Endothelial cell (in vitro differentiated cells): Measurements from ENCODE around the gene INPP5B. TPM values are rescaled to one million over a fixed set of nuclear protein-coding genes. Genes with fewer than 3 reads are reported as not detected.
A peak's percentile ranks its signal among the peaks of the same experiment; 100 is the strongest.

Source experiments
- DNase-seq: peaks from one replicate; pipeline ENCODE4 v3.0.0; 2021; ENCODE audit warnings: low spot score
- H3K27ac Mint-ChIP-seq: one replicate; pipeline ENCODE4 v1.8.0; 2021; ENCODE audit warnings: mixed read lengths, inconsistent platforms; ENCODE audit not compliant: unreplicated experiment
- H3K27me3 Mint-ChIP-seq: one replicate; pipeline ENCODE4 v1.8.0; 2021; ENCODE audit warnings: mild to moderate bottlenecking, moderate library complexity, mixed read lengths, inconsistent platforms; ENCODE audit not compliant: unreplicated experiment
- H3K36me3 Mint-ChIP-seq: one replicate; pipeline ENCODE4 v1.8.0; 2021; ENCODE audit warnings: mild to moderate bottlenecking, low read depth, mixed read lengths, inconsistent platforms; ENCODE audit not compliant: unreplicated experiment
- H3K4me1 Mint-ChIP-seq: one replicate; pipeline ENCODE4 v1.8.0; 2021; ENCODE audit warnings: mild to moderate bottlenecking, mixed read lengths, inconsistent platforms; ENCODE audit not compliant: unreplicated experiment
- H3K4me3 Mint-ChIP-seq: one replicate; pipeline ENCODE4 v1.8.0; 2021; ENCODE audit warnings: mild to moderate bottlenecking, mixed read lengths, inconsistent platforms; ENCODE audit not compliant: unreplicated experiment
- H3K9me3 Mint-ChIP-seq: one replicate; pipeline ENCODE4 v1.8.0; 2021; ENCODE audit warnings: mixed read lengths, inconsistent platforms; ENCODE audit not compliant: unreplicated experiment
- CTCF ChIP-seq: fragments of 200-600 bp; sonication (generic); IDR thresholded peaks from one replicate; pipeline ENCODE4 v1.5.0; 2021; ENCODE audit warnings: antibody characterized with exemption; ENCODE audit not compliant: unreplicated experiment
- total RNA-seq: library from RNA; stranded (reverse); fragmentation: NEBNext Ultra II Directional; extraction: Animal tissue kit (Norgen Biotek cat#: 25700); gene quantifications from one replicate; pipeline ENCODE4 v1.2.1, GENCODE V29; 2021; ENCODE audit not compliant: unreplicated experiment

The INPP5B gene
- total RNA-seq, 1 donor from 2014 or later, result 18.4 TPM

DNA sequence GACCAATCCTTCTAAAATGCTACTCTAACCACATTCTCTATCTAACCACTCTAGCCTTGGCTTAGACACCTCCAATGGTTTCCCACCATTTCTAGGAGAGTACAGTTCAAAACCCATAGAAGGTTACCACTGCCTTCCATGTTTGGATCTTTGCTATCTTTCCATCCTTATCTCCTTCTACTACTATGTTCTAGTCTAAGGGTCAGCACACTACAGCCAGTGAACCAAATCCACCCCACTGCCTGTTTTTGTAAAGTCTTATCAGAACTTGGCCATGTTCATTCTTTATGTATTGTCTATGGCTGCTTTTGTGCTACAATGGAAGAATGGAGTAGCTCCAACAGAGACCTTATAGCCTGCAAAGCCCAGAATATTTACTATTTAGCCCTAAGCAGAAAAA, 93.7 kb downstream of the INPP5B start:
- DNase-seq, result no peak
- Mint-ChIP-seq H3K9me3 (no peaks in the 10 kb centered on the region), H3K27ac (peak overlapping the region; percentile 13), H3K27me3 (no peaks in the 10 kb centered on the region), H3K4me3 (no peak overlapping the region), H3K36me3 (peaks cover 6% of the 10 kb centered on the region), H3K4me1 (peaks cover 2% of the 10 kb centered on the region)
- no peak for TF ChIP-seq CTCF

- H3K27me3 Mint-ChIP-seq, result no peaks in the 10 kb centered on the region
- no peak overlapping the region for H3K4me3 Mint-ChIP-seq
- DNase-seq, result no peak
- no peak for TF ChIP-seq CTCF
- H3K4me1 Mint-ChIP-seq, result peaks cover 2% of the 10 kb centered on the region
- H3K27ac Mint-ChIP-seq, result no peak overlapping the region
- H3K9me3 Mint-ChIP-seq, result no peaks in the 10 kb centered on the region
- H3K36me3 Mint-ChIP-seq, result no peaks in the 10 kb centered on the region
These were observed 95.1 kb downstream of the INPP5B start for GRCh38 chr1:37851782-37852210.

GRCh38 chr1:37851262-37851661, 95.6 kb downstream of the INPP5B start:
- no peak for TF ChIP-seq CTCF
- DNase-seq, result no peak
- H3K27ac Mint-ChIP-seq, result no peak overlapping the region
- no peaks in the 10 kb centered on the region for H3K36me3 Mint-ChIP-seq
- H3K9me3 Mint-ChIP-seq, result no peaks in the 10 kb centered on the region
- no peaks in the 10 kb centered on the region for H3K27me3 Mint-ChIP-seq
- H3K4me1 Mint-ChIP-seq, result peaks cover 3% of the 10 kb centered on the region
- no peak overlapping the region for H3K4me3 Mint-ChIP-seq

- H3K27ac Mint-ChIP-seq, result no peak overlapping the region
- peaks cover 3% of the 10 kb centered on the region for H3K4me1 Mint-ChIP-seq
- no peaks in the 10 kb centered on the region for H3K9me3 Mint-ChIP-seq
- no peaks in the 10 kb centered on the region for H3K27me3 Mint-ChIP-seq
- H3K36me3 Mint-ChIP-seq, result no peaks in the 10 kb centered on the region
- H3K4me3 Mint-ChIP-seq, result no peak overlapping the region
- no peak for DNase-seq
- no peak for TF ChIP-seq CTCF
These were observed 96.4 kb downstream of the INPP5B start for GRCh38 chr1:37850352-37850955.

GRCh38 chr1:37849480-37849879, 97.4 kb downstream of the INPP5B start:
- Mint-ChIP-seq H3K4me3 (no peak overlapping the region), H3K36me3 (no peaks in the 10 kb centered on the region), H3K9me3 (no peaks in the 10 kb centered on the region), H3K4me1 (peaks cover 6% of the 10 kb centered on the region), H3K27me3 (peaks cover 1% of the 10 kb centered on the region), H3K27ac (no peak overlapping the region)
- no peak for DNase-seq
- TF ChIP-seq CTCF, result no peak
